GM10248 (cell line): ENCODE data around the gene IL1RL2.

ENCODE experiments used
- CTCF ChIA-PET: fragments of 300-600 bp; sonication (Branson Sonifier 250); formaldehyde crosslinking; extraction: SDS; loops from one replicate; lab custom pipeline; 2021; ENCODE audit warnings: antibody characterized with exemption; lab: Yijun Ruan, JAX
- POLR2A ChIA-PET: fragments of 350-650 bp; sonication (Branson Sonifier 250); formaldehyde crosslinking; extraction: SDS; loops from one replicate; lab custom pipeline; 2020; ENCODE audit warnings: antibody characterized with exemption; lab: Yijun Ruan, JAX
- DNase-seq: peaks from one replicate; pipeline ENCODE4 v3.0.0; 2012; ENCODE audit errors: extremely low spot score
- TF ChIP-seq, protein P1 (sequence below): IDR thresholded peaks from 2 replicates; pipeline ENCODE4 v1.5.1; 2012; ENCODE audit warnings: mild to moderate bottlenecking, low read depth; ENCODE audit errors: extremely low read depth, missing control alignments, control extremely low read depth

The IL1RL2 gene

DNA sequence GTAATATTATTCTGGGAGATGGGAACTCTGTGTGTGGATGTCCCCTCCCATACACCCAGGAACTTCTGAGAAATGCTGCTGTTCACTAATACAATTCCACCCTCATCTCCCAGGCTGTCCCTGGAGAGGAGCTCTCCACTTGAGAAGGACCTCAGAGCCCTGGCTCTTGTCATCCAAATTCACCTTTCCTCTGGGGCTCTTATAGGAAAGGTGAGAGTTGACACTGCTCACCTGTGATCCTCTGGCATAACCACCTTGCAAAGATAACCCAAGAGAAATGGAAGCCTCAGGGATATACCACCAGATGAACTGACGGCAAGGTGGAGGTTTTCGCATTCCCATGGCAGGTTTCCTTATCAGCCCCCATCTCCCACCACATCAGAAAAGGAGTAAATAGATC lies 52.0 kb downstream of the IL1RL2 start:
- TF ChIP-seq, protein P1, sequence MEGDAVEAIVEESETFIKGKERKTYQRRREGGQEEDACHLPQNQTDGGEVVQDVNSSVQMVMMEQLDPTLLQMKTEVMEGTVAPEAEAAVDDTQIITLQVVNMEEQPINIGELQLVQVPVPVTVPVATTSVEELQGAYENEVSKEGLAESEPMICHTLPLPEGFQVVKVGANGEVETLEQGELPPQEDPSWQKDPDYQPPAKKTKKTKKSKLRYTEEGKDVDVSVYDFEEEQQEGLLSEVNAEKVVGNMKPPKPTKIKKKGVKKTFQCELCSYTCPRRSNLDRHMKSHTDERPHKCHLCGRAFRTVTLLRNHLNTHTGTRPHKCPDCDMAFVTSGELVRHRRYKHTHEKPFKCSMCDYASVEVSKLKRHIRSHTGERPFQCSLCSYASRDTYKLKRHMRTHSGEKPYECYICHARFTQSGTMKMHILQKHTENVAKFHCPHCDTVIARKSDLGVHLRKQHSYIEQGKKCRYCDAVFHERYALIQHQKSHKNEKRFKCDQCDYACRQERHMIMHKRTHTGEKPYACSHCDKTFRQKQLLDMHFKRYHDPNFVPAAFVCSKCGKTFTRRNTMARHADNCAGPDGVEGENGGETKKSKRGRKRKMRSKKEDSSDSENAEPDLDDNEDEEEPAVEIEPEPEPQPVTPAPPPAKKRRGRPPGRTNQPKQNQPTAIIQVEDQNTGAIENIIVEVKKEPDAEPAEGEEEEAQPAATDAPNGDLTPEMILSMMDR: no peak
- no peak for DNase-seq
- CTCF ChIA-PET: interaction anchor here (1.2 to 10.6 kb wide), 13 partner anchors 13 to 355 kb away, joined by 3 to 133 read pairs (median 16); partner anchors contain the start of genes IL18R1 and IL1R1
- POLR2A ChIA-PET: no interaction called here

DNA sequence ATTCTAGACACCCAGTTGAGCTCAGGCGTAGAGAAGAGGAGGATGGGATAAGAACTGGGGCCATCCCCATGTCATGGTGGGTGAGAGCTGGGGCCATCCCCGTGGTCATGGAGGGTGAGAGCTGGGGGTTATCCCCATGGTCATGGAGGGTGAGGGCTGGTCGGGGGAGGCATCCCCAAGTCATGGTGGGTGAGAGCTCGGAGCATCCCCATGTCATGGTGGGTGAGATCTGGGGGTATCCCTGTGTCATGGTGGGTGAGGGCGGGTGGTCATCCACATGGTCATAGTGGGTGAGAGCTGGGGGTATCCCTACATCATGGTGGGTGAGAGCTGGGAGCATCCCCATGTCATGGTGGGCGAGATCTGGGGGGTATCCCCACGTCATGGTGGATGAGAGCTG lies 52.5 kb downstream of the IL1RL2 start:
- TF ChIP-seq, protein P1: no peak
- CTCF ChIA-PET: interaction anchor here (0.9 to 10.6 kb wide), 27 partner anchors 13 to 409 kb away, joined by 3 to 133 read pairs (median 10); partner anchors contain the start of genes IL18R1 and IL1R1
- DNase-seq: no peak
- POLR2A ChIA-PET: interaction anchor here (0.9 kb wide), 1 partner anchor 215 kb away, joined by 9 read pairs; no protein-coding TSS in a partner anchor

DNA sequence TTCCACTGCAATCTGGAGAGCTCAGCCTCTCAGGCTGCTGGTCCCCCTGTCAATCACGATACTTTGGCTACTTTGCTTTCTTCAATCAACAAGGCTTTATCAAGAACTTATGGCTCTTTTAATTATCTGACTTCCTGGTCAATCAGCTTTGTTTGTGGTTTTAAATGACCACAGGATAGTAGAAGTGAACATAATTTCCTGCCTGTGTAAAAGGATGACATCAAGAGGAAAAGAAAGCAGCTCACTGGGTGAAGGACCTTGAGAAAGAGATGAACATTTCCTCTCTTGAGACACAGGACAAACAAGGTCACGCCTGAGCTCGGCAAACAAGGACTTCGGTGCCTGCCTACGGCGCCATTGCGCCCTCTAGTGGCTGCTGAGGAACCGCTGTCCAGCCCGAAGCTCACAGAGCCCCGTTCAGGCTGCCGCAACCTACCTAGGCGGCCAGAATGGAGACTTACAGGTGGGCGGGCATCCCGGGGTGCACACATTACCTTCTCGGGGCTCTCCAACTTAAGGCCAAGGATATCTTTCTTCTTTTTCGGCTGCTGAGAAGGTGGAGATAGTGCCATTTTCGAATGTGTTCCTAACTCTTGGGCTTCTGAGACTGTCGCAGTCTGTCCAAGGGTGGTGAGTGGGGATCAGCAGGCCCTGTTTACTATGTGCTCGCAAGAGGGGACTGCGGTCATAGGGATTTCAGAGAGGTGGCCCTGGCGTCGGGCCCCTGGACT lies 54.0 kb downstream of the IL1RL2 start:
- ChIA-PET CTCF (interaction anchor here (0.7 to 10.6 kb wide), 104 partner anchors 11 to 973 kb away, joined by 3 to 133 read pairs (median 4); partner anchors contain the start of genes IL18R1, IL18RAP and IL1R1), POLR2A (interaction anchor here (1.3 kb wide), 1 partner anchor 357 kb away, joined by 3 read pairs; no protein-coding TSS in a partner anchor)
- DNase-seq: peak; percentile 87
- TF ChIP-seq, protein P1: peak; percentile 97

DNA sequence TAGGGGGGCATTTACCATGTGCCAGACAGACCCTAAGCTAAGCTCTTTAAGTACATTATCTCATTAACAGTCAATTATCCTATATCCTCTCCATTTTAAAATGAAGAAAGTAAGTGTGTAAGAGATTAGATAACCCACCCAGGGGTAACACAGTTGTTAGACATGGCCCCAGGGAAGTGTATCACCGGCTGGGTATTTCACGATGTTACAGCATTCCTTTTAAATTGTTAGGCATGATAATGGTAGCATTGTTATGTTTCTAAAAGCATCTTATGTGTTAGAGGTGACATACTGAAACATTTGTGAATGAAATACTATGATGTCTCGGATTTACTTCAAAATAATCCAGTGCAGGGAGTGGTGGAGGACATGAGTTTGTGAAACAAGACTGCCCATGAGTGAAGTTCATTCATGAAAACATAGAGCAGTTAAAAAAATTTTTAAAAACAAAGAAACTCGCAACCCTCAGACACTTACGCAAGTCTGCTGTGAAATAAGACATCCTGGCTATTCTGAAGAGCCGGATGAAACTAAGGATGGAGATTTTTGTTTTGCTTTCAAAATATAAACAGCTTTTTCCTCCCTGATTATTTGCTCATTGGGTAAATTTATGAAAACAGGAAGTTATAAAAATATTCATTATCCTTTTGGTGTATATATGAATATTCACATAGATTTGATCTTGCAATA lies 54.9 kb downstream of the IL1RL2 start:
- TF ChIP-seq, protein P1: no peak
- no peak for DNase-seq
- ChIA-PET POLR2A (no interaction called here), CTCF (interaction anchor here (0.8 to 10.6 kb wide), 36 partner anchors 10 to 470 kb away, joined by 3 to 133 read pairs (median 7); partner anchors contain the start of gene IL18RAP)

DNA sequence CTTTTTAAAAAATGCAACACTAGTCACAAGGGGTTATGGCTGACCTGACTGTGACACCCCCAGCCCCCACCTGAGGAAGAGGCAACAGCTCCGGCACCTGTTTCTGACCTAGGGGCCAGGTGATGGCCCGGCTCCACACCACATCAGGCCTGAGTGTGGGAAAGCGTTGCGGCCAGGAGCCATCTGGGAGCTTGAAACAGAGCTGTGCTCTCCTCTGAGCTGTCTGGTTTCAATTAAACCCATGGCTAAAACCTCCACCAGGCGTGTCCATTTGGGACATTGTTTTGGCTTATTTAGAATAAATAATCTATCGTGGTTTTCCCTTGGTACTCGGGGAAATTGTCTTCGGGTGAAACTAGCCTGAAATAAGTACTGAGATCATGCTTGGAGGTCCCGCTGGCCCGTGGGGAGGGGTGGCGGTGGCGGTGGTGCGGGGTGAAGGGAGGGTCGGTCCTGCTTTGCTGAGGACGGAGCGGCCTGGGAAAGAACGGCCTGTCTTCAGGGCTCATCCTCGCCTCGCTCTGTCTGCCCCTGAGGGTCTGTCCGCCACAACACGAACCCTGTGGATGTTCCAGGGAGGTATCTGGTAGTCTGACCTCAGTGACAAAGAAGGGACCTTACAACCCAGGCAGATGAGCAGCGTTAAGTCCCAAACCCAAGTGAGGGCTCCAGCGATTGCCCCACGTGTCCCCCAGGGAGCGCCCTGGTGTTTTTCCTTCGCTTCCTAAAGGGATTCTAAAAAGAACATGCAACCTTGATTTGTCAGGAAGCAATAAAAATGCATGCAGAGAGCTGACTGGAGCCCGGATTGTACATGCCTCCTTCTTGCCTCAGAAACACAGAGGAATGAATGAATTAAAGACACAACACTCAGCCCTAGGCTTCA lies 58.7 kb downstream of the IL1RL2 start:
- ChIA-PET CTCF (interaction anchor here (2.5 to 6.9 kb wide), 3 partner anchors 198 to 361 kb away, joined by 8 to 49 read pairs (median 10); no protein-coding TSS in a partner anchor), POLR2A (no interaction called here)
- TF ChIP-seq, protein P1: no peak
- no peak for DNase-seq
